ENCODE data around the gene TRERF1. TPM values are rescaled to one million over a fixed set of nuclear protein-coding genes. Genes with fewer than 3 reads are reported as not detected.

TRERF1 gene
- total RNA-seq, 2 donors from 2014 or later = 33.2 to 35.3 TPM

GRCh38 chr6:42236682-42237473, 214.8 kb downstream of the TRERF1 start:
- Mint-ChIP-seq H3K4me3 (peak overlapping the region; percentile 65), H3K27ac (peak overlapping the region; percentile 76 to 79), H3K27me3 (no peaks in the 10 kb centered on the region), H3K9me3 (no peaks in the 10 kb centered on the region), H3K4me1 (ENCODE audit: low read depth in 2 of 2) (peaks cover 25 to 32% of the 10 kb centered on the region in 2 donors), H3K36me3 (peaks cover 8% of the 10 kb centered on the region)
- DNase-seq (ENCODE audit: low spot score) (no peak), ATAC-seq (peak in 1 of 2 donors; percentile 73)

- Mint-ChIP-seq H3K4me3 (peak overlapping the region; percentile 65), H3K36me3 (peaks cover 8% of the 10 kb centered on the region), H3K9me3 (no peaks in the 10 kb centered on the region), H3K4me1 (ENCODE audit: low read depth in 2 of 2) (peaks cover 25 to 32% of the 10 kb centered on the region in 2 donors), H3K27me3 (no peaks in the 10 kb centered on the region), H3K27ac (peak overlapping the region; percentile 76 to 79)
- ATAC-seq = peak in 1 of 2 donors; percentile 15
- no peak for DNase-seq (ENCODE audit: low spot score)
Observed at GRCh38 chr6:42236030-42236429, 215.7 kb downstream of the TRERF1 start.

GRCh38 chr6:42232035-42232434, 219.7 kb downstream of the TRERF1 start:
- Mint-ChIP-seq H3K36me3 (peaks cover 11% of the 10 kb centered on the region), H3K27ac (peak overlapping the region in 1 of 2 donors; percentile 8)
- no peak for ATAC-seq

GRCh38 chr6:42230345-42231321, 221.1 kb downstream of the TRERF1 start:
- DNase-seq (ENCODE audit: low spot score) = no peak
- H3K27me3 Mint-ChIP-seq = no peaks in the 10 kb centered on the region
- no peaks in the 10 kb centered on the region for H3K4me1 Mint-ChIP-seq (ENCODE audit: low read depth in 2 of 2)
- ATAC-seq = no peak
- H3K36me3 Mint-ChIP-seq = peaks cover 11% of the 10 kb centered on the region
- peak overlapping the region; percentile 12 to 31 for H3K27ac Mint-ChIP-seq
- no peak overlapping the region for H3K4me3 Mint-ChIP-seq
- H3K9me3 Mint-ChIP-seq = no peaks in the 10 kb centered on the region

More at GRCh38 chr6:42232035-42232434, 219.7 kb downstream of the TRERF1 start:
- DNase-seq (ENCODE audit: low spot score) = no peak
- Mint-ChIP-seq H3K4me3 (no peak overlapping the region), H3K27me3 (no peaks in the 10 kb centered on the region), H3K4me1 (ENCODE audit: low read depth in 2 of 2) (peaks cover 7 to 9% of the 10 kb centered on the region in 2 donors), H3K9me3 (no peaks in the 10 kb centered on the region)

- H3K27ac Mint-ChIP-seq = peak overlapping the region in 1 of 2 donors; percentile 52
- ATAC-seq = no peak
- no peaks in the 10 kb centered on the region for H3K9me3 Mint-ChIP-seq
- DNase-seq (ENCODE audit: low spot score) = no peak
- H3K27me3 Mint-ChIP-seq = no peaks in the 10 kb centered on the region
- peaks cover 0 to 2% of the 10 kb centered on the region in 2 donors for H3K4me1 Mint-ChIP-seq (ENCODE audit: low read depth in 2 of 2)
- peaks cover 11% of the 10 kb centered on the region for H3K36me3 Mint-ChIP-seq
- no peak overlapping the region for H3K4me3 Mint-ChIP-seq
Observed at GRCh38 chr6:42229506-42230119, 222.1 kb downstream of the TRERF1 start.

GRCh38 chr6:42228305-42228704, 223.4 kb downstream of the TRERF1 start:
- Mint-ChIP-seq H3K4me3 (no peak overlapping the region), H3K4me1 (ENCODE audit: low read depth in 2 of 2) (peaks cover 0 to 7% of the 10 kb centered on the region in 2 donors), H3K36me3 (peaks cover 11% of the 10 kb centered on the region), H3K9me3 (no peaks in the 10 kb centered on the region), H3K27me3 (no peaks in the 10 kb centered on the region), H3K27ac (peak overlapping the region; percentile 32 to 52)
- ATAC-seq (no peak), DNase-seq (ENCODE audit: low spot score) (no peak)

GRCh38 chr6:42227173-42227850, 224.4 kb downstream of the TRERF1 start:
- Mint-ChIP-seq H3K27ac (no peak overlapping the region), H3K9me3 (no peaks in the 10 kb centered on the region), H3K4me1 (ENCODE audit: low read depth in 2 of 2) (peaks cover 0 to 7% of the 10 kb centered on the region in 2 donors), H3K4me3 (no peak overlapping the region), H3K36me3 (peaks cover 11% of the 10 kb centered on the region), H3K27me3 (no peaks in the 10 kb centered on the region)
- DNase-seq (ENCODE audit: low spot score) = no peak
- no peak for ATAC-seq

- H3K27ac Mint-ChIP-seq = no peak overlapping the region
- no peaks in the 10 kb centered on the region for H3K9me3 Mint-ChIP-seq
- peaks cover 0 to 7% of the 10 kb centered on the region in 2 donors for H3K4me1 Mint-ChIP-seq (ENCODE audit: low read depth in 2 of 2)
- peaks cover 11% of the 10 kb centered on the region for H3K36me3 Mint-ChIP-seq
- no peak overlapping the region for H3K4me3 Mint-ChIP-seq
- DNase-seq (ENCODE audit: low spot score) (no peak), ATAC-seq (no peak)
- H3K27me3 Mint-ChIP-seq = no peaks in the 10 kb centered on the region
Observed at GRCh38 chr6:42226645-42227143, 225.0 kb downstream of the TRERF1 start.

GRCh38 chr6:42226161-42226611, 225.5 kb downstream of the TRERF1 start:
- Mint-ChIP-seq H3K36me3 (peaks cover 11% of the 10 kb centered on the region), H3K27me3 (no peaks in the 10 kb centered on the region), H3K9me3 (no peaks in the 10 kb centered on the region), H3K27ac (no peak overlapping the region), H3K4me3 (no peak overlapping the region), H3K4me1 (ENCODE audit: low read depth in 2 of 2) (peaks cover 0 to 7% of the 10 kb centered on the region in 2 donors)
- DNase-seq (ENCODE audit: low spot score) (no peak), ATAC-seq (no peak)

- peaks cover 11% of the 10 kb centered on the region for H3K36me3 Mint-ChIP-seq
- no peak for ATAC-seq
- no peak overlapping the region for H3K27ac Mint-ChIP-seq
- H3K27me3 Mint-ChIP-seq = no peaks in the 10 kb centered on the region
- no peak overlapping the region for H3K4me3 Mint-ChIP-seq
- H3K4me1 Mint-ChIP-seq (ENCODE audit: low read depth in 2 of 2) = peaks cover 3 to 7% of the 10 kb centered on the region in 2 donors
- DNase-seq (ENCODE audit: low spot score) = no peak
- H3K9me3 Mint-ChIP-seq = no peaks in the 10 kb centered on the region
Observed at GRCh38 chr6:42225419-42225818, 226.3 kb downstream of the TRERF1 start.

GRCh38 chr6:42225029-42225339, 226.7 kb downstream of the TRERF1 start:
- Mint-ChIP-seq H3K36me3 (peaks cover 11% of the 10 kb centered on the region), H3K4me1 (ENCODE audit: low read depth in 2 of 2) (peaks cover 3 to 7% of the 10 kb centered on the region in 2 donors), H3K27ac (peak overlapping the region in 1 of 2 donors; percentile 53), H3K27me3 (no peaks in the 10 kb centered on the region), H3K4me3 (no peak overlapping the region), H3K9me3 (no peaks in the 10 kb centered on the region)
- DNase-seq (ENCODE audit: low spot score) (no peak), ATAC-seq (no peak)

GRCh38 chr6:42224222-42225028, 227.3 kb downstream of the TRERF1 start:
- Mint-ChIP-seq H3K27me3 (no peaks in the 10 kb centered on the region), H3K9me3 (no peaks in the 10 kb centered on the region), H3K27ac (peak overlapping the region in 1 of 2 donors; percentile 53), H3K4me1 (ENCODE audit: low read depth in 2 of 2) (peaks cover 3 to 7% of the 10 kb centered on the region in 2 donors), H3K36me3 (peaks cover 8% of the 10 kb centered on the region), H3K4me3 (peak overlapping the region; percentile 52)
- ATAC-seq = peak; percentile 88 to 97
- no peak for DNase-seq (ENCODE audit: low spot score)

All from natural killer cell treated with Interleukin-12 subunit alpha and Interleukin-12 subunit beta and Interleukin-15 and Interleukin-18, amount 100 ng/mL, for 72 hours (primary cell).